ENCODE data around the gene TRAM2.

The TRAM2 gene

GRCh38 chr6:52571099-52571755, 5.6 kb downstream of the TRAM2 start:
- Histone ChIP-seq H3K9ac (ENCODE audit: low read depth in 1 of 2, low read length in 2 of 2) (no peak overlapping the region), H3K9me3 (ENCODE audit: control insufficient read depth in 2 of 2, low read length in 2 of 2) (no peaks in the 10 kb centered on the region), H3K27ac (ENCODE audit: low read depth in 2 of 2, low read length in 2 of 2) (no peak overlapping the region), H3K27me3 (ENCODE audit: control insufficient read depth in 2 of 2, insufficient read depth in 2 of 2, low read length in 2 of 2) (no peaks in the 10 kb centered on the region), H3K4me3 (ENCODE audit: low read length in 2 of 2) (no peak overlapping the region), H3K36me3 (ENCODE audit: control insufficient read depth in 2 of 2, insufficient read depth in 2 of 2, low read length in 2 of 2) (no peaks in the 10 kb centered on the region), H3K4me1 (ENCODE audit: control insufficient read depth in 2 of 2, insufficient read depth in 2 of 2, low read length in 2 of 2) (peaks cover 29 to 47% of the 10 kb centered on the region in 2 donors)

- Histone ChIP-seq H3K4me1 (ENCODE audit: control insufficient read depth in 2 of 2, insufficient read depth in 2 of 2, low read length in 2 of 2) (peaks cover 22 to 39% of the 10 kb centered on the region in 2 donors), H3K9me3 (ENCODE audit: control insufficient read depth in 2 of 2, low read length in 2 of 2) (no peaks in the 10 kb centered on the region), H3K4me3 (ENCODE audit: low read length in 2 of 2) (no peak overlapping the region), H3K36me3 (ENCODE audit: control insufficient read depth in 2 of 2, insufficient read depth in 2 of 2, low read length in 2 of 2) (no peaks in the 10 kb centered on the region), H3K27me3 (ENCODE audit: control insufficient read depth in 2 of 2, insufficient read depth in 2 of 2, low read length in 2 of 2) (no peaks in the 10 kb centered on the region), H3K27ac (ENCODE audit: low read depth in 2 of 2, low read length in 2 of 2) (no peak overlapping the region), H3K9ac (ENCODE audit: low read depth in 1 of 2, low read length in 2 of 2) (no peak overlapping the region)
These were observed 6.6 kb downstream of the TRAM2 start for GRCh38 chr6:52570291-52570700.

GRCh38 chr6:52568320-52568719, 8.5 kb downstream of the TRAM2 start:
- H3K9ac ChIP-seq (ENCODE audit: low read depth in 1 of 2, low read length in 2 of 2) = no peak overlapping the region
- H3K36me3 ChIP-seq (ENCODE audit: control insufficient read depth in 2 of 2, insufficient read depth in 2 of 2, low read length in 2 of 2) = no peaks in the 10 kb centered on the region
- peaks cover 15 to 22% of the 10 kb centered on the region in 2 donors for H3K4me1 ChIP-seq (ENCODE audit: control insufficient read depth in 2 of 2, insufficient read depth in 2 of 2, low read length in 2 of 2)
- H3K27me3 ChIP-seq (ENCODE audit: control insufficient read depth in 2 of 2, insufficient read depth in 2 of 2, low read length in 2 of 2) = no peaks in the 10 kb centered on the region
- H3K4me3 ChIP-seq (ENCODE audit: low read length in 2 of 2) = no peak overlapping the region
- H3K9me3 ChIP-seq (ENCODE audit: control insufficient read depth in 2 of 2, low read length in 2 of 2) = no peaks in the 10 kb centered on the region
- no peak overlapping the region for H3K27ac ChIP-seq (ENCODE audit: low read depth in 2 of 2, low read length in 2 of 2)

GRCh38 chr6:52566853-52567279, 10.0 kb downstream of the TRAM2 start:
- Histone ChIP-seq H3K9me3 (ENCODE audit: control insufficient read depth in 2 of 2, low read length in 2 of 2) (no peaks in the 10 kb centered on the region), H3K27ac (ENCODE audit: low read depth in 2 of 2, low read length in 2 of 2) (no peak overlapping the region), H3K4me3 (ENCODE audit: low read length in 2 of 2) (no peak overlapping the region), H3K36me3 (ENCODE audit: control insufficient read depth in 2 of 2, insufficient read depth in 2 of 2, low read length in 2 of 2) (no peaks in the 10 kb centered on the region), H3K9ac (ENCODE audit: low read depth in 1 of 2, low read length in 2 of 2) (no peak overlapping the region), H3K27me3 (ENCODE audit: control insufficient read depth in 2 of 2, insufficient read depth in 2 of 2, low read length in 2 of 2) (no peaks in the 10 kb centered on the region), H3K4me1 (ENCODE audit: control insufficient read depth in 2 of 2, insufficient read depth in 2 of 2, low read length in 2 of 2) (peaks cover 14 to 21% of the 10 kb centered on the region in 2 donors)

GRCh38 chr6:52566201-52566600, 10.7 kb downstream of the TRAM2 start:
- peaks cover 14 to 21% of the 10 kb centered on the region in 2 donors for H3K4me1 ChIP-seq (ENCODE audit: control insufficient read depth in 2 of 2, insufficient read depth in 2 of 2, low read length in 2 of 2)
- no peak overlapping the region for H3K27ac ChIP-seq (ENCODE audit: low read depth in 2 of 2, low read length in 2 of 2)

GRCh38 chr6:52564856-52565255, 12.0 kb downstream of the TRAM2 start:
- no peaks in the 10 kb centered on the region for H3K9me3 ChIP-seq (ENCODE audit: control insufficient read depth in 2 of 2, low read length in 2 of 2)
- no peaks in the 10 kb centered on the region for H3K27me3 ChIP-seq (ENCODE audit: control insufficient read depth in 2 of 2, insufficient read depth in 2 of 2, low read length in 2 of 2)
- H3K9ac ChIP-seq (ENCODE audit: low read depth in 1 of 2, low read length in 2 of 2) = no peak overlapping the region
- H3K4me1 ChIP-seq (ENCODE audit: control insufficient read depth in 2 of 2, insufficient read depth in 2 of 2, low read length in 2 of 2) = peaks cover 10 to 14% of the 10 kb centered on the region in 2 donors
- H3K27ac ChIP-seq (ENCODE audit: low read depth in 2 of 2, low read length in 2 of 2) = no peak overlapping the region
- H3K4me3 ChIP-seq (ENCODE audit: low read length in 2 of 2) = no peak overlapping the region
- H3K36me3 ChIP-seq (ENCODE audit: control insufficient read depth in 2 of 2, insufficient read depth in 2 of 2, low read length in 2 of 2) = no peaks in the 10 kb centered on the region

More at GRCh38 chr6:52566201-52566600, 10.7 kb downstream of the TRAM2 start:
- Histone ChIP-seq H3K27me3 (ENCODE audit: control insufficient read depth in 2 of 2, insufficient read depth in 2 of 2, low read length in 2 of 2) (no peaks in the 10 kb centered on the region), H3K36me3 (ENCODE audit: control insufficient read depth in 2 of 2, insufficient read depth in 2 of 2, low read length in 2 of 2) (no peaks in the 10 kb centered on the region), H3K4me3 (ENCODE audit: low read length in 2 of 2) (no peak overlapping the region), H3K9me3 (ENCODE audit: control insufficient read depth in 2 of 2, low read length in 2 of 2) (no peaks in the 10 kb centered on the region), H3K9ac (ENCODE audit: low read depth in 1 of 2, low read length in 2 of 2) (no peak overlapping the region)

GRCh38 chr6:52562911-52563310, 13.9 kb downstream of the TRAM2 start:
- no peaks in the 10 kb centered on the region for H3K9me3 ChIP-seq (ENCODE audit: control insufficient read depth in 2 of 2, low read length in 2 of 2)
- H3K4me1 ChIP-seq (ENCODE audit: control insufficient read depth in 2 of 2, insufficient read depth in 2 of 2, low read length in 2 of 2) = peaks cover 10 to 11% of the 10 kb centered on the region in 2 donors
- no peak overlapping the region for H3K9ac ChIP-seq (ENCODE audit: low read depth in 1 of 2, low read length in 2 of 2)
- no peaks in the 10 kb centered on the region for H3K27me3 ChIP-seq (ENCODE audit: control insufficient read depth in 2 of 2, insufficient read depth in 2 of 2, low read length in 2 of 2)
- no peak overlapping the region for H3K27ac ChIP-seq (ENCODE audit: low read depth in 2 of 2, low read length in 2 of 2)
- no peaks in the 10 kb centered on the region for H3K36me3 ChIP-seq (ENCODE audit: control insufficient read depth in 2 of 2, insufficient read depth in 2 of 2, low read length in 2 of 2)
- H3K4me3 ChIP-seq (ENCODE audit: low read length in 2 of 2) = no peak overlapping the region

GRCh38 chr6:52560462-52560861, 16.4 kb downstream of the TRAM2 start:
- Histone ChIP-seq H3K9me3 (ENCODE audit: control insufficient read depth in 2 of 2, low read length in 2 of 2) (no peaks in the 10 kb centered on the region), H3K27ac (ENCODE audit: low read depth in 2 of 2, low read length in 2 of 2) (no peak overlapping the region), H3K9ac (ENCODE audit: low read depth in 1 of 2, low read length in 2 of 2) (no peak overlapping the region), H3K36me3 (ENCODE audit: control insufficient read depth in 2 of 2, insufficient read depth in 2 of 2, low read length in 2 of 2) (no peaks in the 10 kb centered on the region), H3K4me1 (ENCODE audit: control insufficient read depth in 2 of 2, insufficient read depth in 2 of 2, low read length in 2 of 2) (peaks cover 8% of the 10 kb centered on the region in 2 donors), H3K27me3 (ENCODE audit: control insufficient read depth in 2 of 2, insufficient read depth in 2 of 2, low read length in 2 of 2) (no peaks in the 10 kb centered on the region), H3K4me3 (ENCODE audit: low read length in 2 of 2) (no peak overlapping the region)

GRCh38 chr6:52558266-52559000, 18.4 kb downstream of the TRAM2 start:
- no peaks in the 10 kb centered on the region for H3K9me3 ChIP-seq (ENCODE audit: control insufficient read depth in 2 of 2, low read length in 2 of 2)
- H3K9ac ChIP-seq (ENCODE audit: low read depth in 1 of 2, low read length in 2 of 2) = no peak overlapping the region
- H3K27me3 ChIP-seq (ENCODE audit: control insufficient read depth in 2 of 2, insufficient read depth in 2 of 2, low read length in 2 of 2) = no peaks in the 10 kb centered on the region
- H3K27ac ChIP-seq (ENCODE audit: low read depth in 2 of 2, low read length in 2 of 2) = peak overlapping the region; percentile 13 to 53
- H3K4me3 ChIP-seq (ENCODE audit: low read length in 2 of 2) = no peak overlapping the region
- H3K4me1 ChIP-seq (ENCODE audit: control insufficient read depth in 2 of 2, insufficient read depth in 2 of 2, low read length in 2 of 2) = peaks cover 5 to 8% of the 10 kb centered on the region in 2 donors
- no peaks in the 10 kb centered on the region for H3K36me3 ChIP-seq (ENCODE audit: control insufficient read depth in 2 of 2, insufficient read depth in 2 of 2, low read length in 2 of 2)

- Histone ChIP-seq H3K9me3 (ENCODE audit: control insufficient read depth in 2 of 2, low read length in 2 of 2) (no peaks in the 10 kb centered on the region), H3K9ac (ENCODE audit: low read depth in 1 of 2, low read length in 2 of 2) (no peak overlapping the region), H3K27ac (ENCODE audit: low read depth in 2 of 2, low read length in 2 of 2) (peak overlapping the region; percentile 13 to 53), H3K4me1 (ENCODE audit: control insufficient read depth in 2 of 2, insufficient read depth in 2 of 2, low read length in 2 of 2) (peaks cover 2 to 8% of the 10 kb centered on the region in 2 donors), H3K4me3 (ENCODE audit: low read length in 2 of 2) (no peak overlapping the region), H3K36me3 (ENCODE audit: control insufficient read depth in 2 of 2, insufficient read depth in 2 of 2, low read length in 2 of 2) (no peaks in the 10 kb centered on the region), H3K27me3 (ENCODE audit: control insufficient read depth in 2 of 2, insufficient read depth in 2 of 2, low read length in 2 of 2) (no peaks in the 10 kb centered on the region)
These were observed 19.2 kb downstream of the TRAM2 start for GRCh38 chr6:52557389-52558265.

All from mucosa of rectum (tissue), 2 donors.